COLO829 (cell line): Measurements from ENCODE around the gene TKTL1.
A peak's percentile ranks its signal among the peaks of the same experiment; 100 is the strongest.
"Not testable (repeated sequence)": the region's sequence is repeated elsewhere in the genome, so short reads cannot be mapped to it uniquely, and the experiment has no call there.

Source experiments
- DNase-seq: peaks from one replicate; pipeline ENCODE4 v3.0.0; 2012; ENCODE audit warnings: low spot score

Gene TKTL1

GRCh38 chrX:154295664-154296310 lies at the start of gene TKTL1:
Gene TKTL1 (plus strand): TSS chrX:154295795. CDS start chrX:154295860, 65 bp downstream.
- DNase-seq, result no peak

- DNase-seq, result not testable (repeated sequence)
Observed at GRCh38 chrX:154247377-154248045, 48.1 kb upstream of the TKTL1 start.

- not testable (repeated sequence) for DNase-seq
Observed at GRCh38 chrX:154248076-154248475, 47.5 kb upstream of the TKTL1 start.

GRCh38 chrX:154257282-154257681 lies 38.3 kb upstream of the TKTL1 start, which contains the start of gene OPN1MW3:
Gene OPN1MW3 (plus strand): TSS chrX:154257582. CDS start chrX:154257620, 38 bp downstream.
- DNase-seq, result not testable (repeated sequence)

- DNase-seq, result not testable (repeated sequence)
Observed at GRCh38 chrX:154258711-154259110, 36.9 kb upstream of the TKTL1 start.

- DNase-seq, result not testable (repeated sequence)
Observed at GRCh38 chrX:154263072-154263471, 32.5 kb upstream of the TKTL1 start.

GRCh38 chrX:154269245-154269644 lies 26.4 kb upstream of the TKTL1 start:
- DNase-seq, result not testable (repeated sequence)

- DNase-seq, result not testable (repeated sequence)
Observed at GRCh38 chrX:154284489-154285338, 10.9 kb upstream of the TKTL1 start.

- DNase-seq, result not testable (repeated sequence)
Observed at GRCh38 chrX:154286406-154286805, 9.2 kb upstream of the TKTL1 start.

GRCh38 chrX:154294791-154295574 lies 612 bp upstream of the TKTL1 start, which contains the start of gene TEX28:
Gene TEX28 (minus strand): TSS chrX:154295124. CDS start chrX:154292117, 3,007 bp downstream.
- DNase-seq, result no peak

GRCh38 chrX:154296731-154297130 lies 1.1 kb downstream of the TKTL1 start:
- DNase-seq, result no peak

- DNase-seq, result no peak
Observed at GRCh38 chrX:154298312-154298711, 2.7 kb downstream of the TKTL1 start.

GRCh38 chrX:154300816-154301215 lies 5.2 kb downstream of the TKTL1 start:
- DNase-seq, result no peak

- not testable (repeated sequence) for DNase-seq
Observed at GRCh38 chrX:154302998-154303397, 7.4 kb downstream of the TKTL1 start.

- no peak for DNase-seq
Observed at GRCh38 chrX:154303476-154303875, 7.9 kb downstream of the TKTL1 start.

- DNase-seq, result no peak
Observed at GRCh38 chrX:154304846-154305245, 9.3 kb downstream of the TKTL1 start.

- no peak for DNase-seq
Observed at GRCh38 chrX:154305541-154306205, 10.1 kb downstream of the TKTL1 start.

GRCh38 chrX:154307202-154307601 lies 11.6 kb downstream of the TKTL1 start:
- no peak for DNase-seq

- DNase-seq, result peak; percentile 27
Observed at GRCh38 chrX:154308108-154308946, 12.7 kb downstream of the TKTL1 start.
